ENCODE data around the gene ALDH3B1.

Gene ALDH3B1

DNA sequence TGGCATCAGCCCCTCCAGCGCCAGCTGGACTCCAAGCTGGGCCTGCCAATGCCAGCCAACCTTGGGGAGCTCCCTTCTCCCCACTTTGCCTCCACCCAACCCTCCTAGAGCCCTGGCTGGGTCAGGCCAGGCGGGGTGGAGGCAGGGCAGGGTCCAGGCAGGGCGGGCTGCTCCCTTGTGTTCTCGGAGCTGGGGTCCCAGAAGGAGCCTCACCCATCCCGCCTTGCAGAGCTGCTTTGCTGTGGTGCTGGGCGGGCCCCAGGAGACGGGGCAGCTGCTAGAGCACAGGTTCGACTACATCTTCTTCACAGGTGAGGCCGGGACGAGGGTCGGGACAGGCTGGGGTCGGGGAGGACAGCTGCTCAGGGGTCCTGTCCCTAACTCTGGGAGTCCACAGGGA lies 9.4 kb downstream of the ALDH3B1 start:
- Histone ChIP-seq H3K9me2 (replicated peaks; ENCODE audit: insufficient read depth, low read length) (no peaks in the 10 kb centered on the region), H3K4me2 (ENCODE audit: low read depth, low read length, poor library complexity, severe bottlenecking) (no peak overlapping the region), H3K27me3 (ENCODE audit: low read length) (no peaks in the 10 kb centered on the region), H3K79me2 (ENCODE audit: insufficient read depth, low read length) (no peaks in the 10 kb centered on the region), H3F3A (ENCODE audit: insufficient read depth) (no peaks in the 10 kb centered on the region; the same call in 1 of the 2 replicates), H3K36me3 (ENCODE audit: low read length) (no peaks in the 10 kb centered on the region), H2AFZ (ENCODE audit: low read depth, low read length, severe bottlenecking) (no peak overlapping the region), H3K9me3 (ENCODE audit: insufficient read depth, low read length) (no peaks in the 10 kb centered on the region), H3K27ac (ENCODE audit: low read depth, low read length) (no peak overlapping the region), H4K20me1 (ENCODE audit: low read depth, low read length) (no peaks in the 10 kb centered on the region), H3K9ac (ENCODE audit: low read length) (no peak overlapping the region), H3K4me3 (ENCODE audit: insufficient read depth, low read length, poor library complexity, severe bottlenecking) (no peak overlapping the region)
- TF ChIP-seq, protein P1, sequence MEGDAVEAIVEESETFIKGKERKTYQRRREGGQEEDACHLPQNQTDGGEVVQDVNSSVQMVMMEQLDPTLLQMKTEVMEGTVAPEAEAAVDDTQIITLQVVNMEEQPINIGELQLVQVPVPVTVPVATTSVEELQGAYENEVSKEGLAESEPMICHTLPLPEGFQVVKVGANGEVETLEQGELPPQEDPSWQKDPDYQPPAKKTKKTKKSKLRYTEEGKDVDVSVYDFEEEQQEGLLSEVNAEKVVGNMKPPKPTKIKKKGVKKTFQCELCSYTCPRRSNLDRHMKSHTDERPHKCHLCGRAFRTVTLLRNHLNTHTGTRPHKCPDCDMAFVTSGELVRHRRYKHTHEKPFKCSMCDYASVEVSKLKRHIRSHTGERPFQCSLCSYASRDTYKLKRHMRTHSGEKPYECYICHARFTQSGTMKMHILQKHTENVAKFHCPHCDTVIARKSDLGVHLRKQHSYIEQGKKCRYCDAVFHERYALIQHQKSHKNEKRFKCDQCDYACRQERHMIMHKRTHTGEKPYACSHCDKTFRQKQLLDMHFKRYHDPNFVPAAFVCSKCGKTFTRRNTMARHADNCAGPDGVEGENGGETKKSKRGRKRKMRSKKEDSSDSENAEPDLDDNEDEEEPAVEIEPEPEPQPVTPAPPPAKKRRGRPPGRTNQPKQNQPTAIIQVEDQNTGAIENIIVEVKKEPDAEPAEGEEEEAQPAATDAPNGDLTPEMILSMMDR (IDR thresholded peaks at IDR 0.05; ENCODE audit: insufficient read depth, low read length, poor library complexity, severe bottlenecking): no peak
- no peak for TF ChIP-seq EZH2phosphoT487 (conservative IDR thresholded peaks at IDR 0.05; ENCODE audit: low read length)

DNA sequence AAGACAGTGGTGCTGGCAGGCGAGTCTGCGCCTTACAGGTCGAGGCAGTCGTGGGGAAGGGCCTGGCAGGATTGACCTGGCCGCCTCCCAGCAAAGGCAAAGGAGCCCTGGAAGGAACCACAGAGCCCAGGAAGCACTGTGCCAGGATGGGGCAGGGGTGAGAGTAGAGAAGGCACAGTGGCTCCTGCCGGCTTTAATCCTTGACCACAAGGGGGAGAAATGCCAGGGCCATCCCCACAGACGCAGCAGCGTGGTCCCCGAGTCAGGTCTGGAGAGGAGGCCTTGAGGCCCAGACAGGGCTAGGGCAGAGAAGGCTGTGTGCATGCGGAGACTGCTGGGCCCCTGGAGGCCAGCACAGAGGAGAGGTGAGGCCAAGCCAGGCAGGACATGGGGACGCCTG lies 10.4 kb downstream of the ALDH3B1 start:
- Histone ChIP-seq H3K9ac (ENCODE audit: low read length) (no peak overlapping the region), H3K4me3 (ENCODE audit: insufficient read depth, low read length, poor library complexity, severe bottlenecking) (no peak overlapping the region), H3F3A (ENCODE audit: insufficient read depth) (no peaks in the 10 kb centered on the region; the same call in 1 of the 2 replicates), H2AFZ (ENCODE audit: low read depth, low read length, severe bottlenecking) (no peak overlapping the region), H3K36me3 (ENCODE audit: low read length) (no peaks in the 10 kb centered on the region), H3K4me2 (ENCODE audit: low read depth, low read length, poor library complexity, severe bottlenecking) (no peak overlapping the region), H3K9me3 (ENCODE audit: insufficient read depth, low read length) (no peaks in the 10 kb centered on the region), H3K27me3 (ENCODE audit: low read length) (no peaks in the 10 kb centered on the region), H4K20me1 (ENCODE audit: low read depth, low read length) (no peaks in the 10 kb centered on the region), H3K79me2 (ENCODE audit: insufficient read depth, low read length) (no peaks in the 10 kb centered on the region), H3K9me2 (replicated peaks; ENCODE audit: insufficient read depth, low read length) (no peaks in the 10 kb centered on the region), H3K27ac (ENCODE audit: low read depth, low read length) (no peak overlapping the region)
- TF ChIP-seq EZH2phosphoT487 (conservative IDR thresholded peaks at IDR 0.05; ENCODE audit: low read length): no peak
- TF ChIP-seq, protein P1 (IDR thresholded peaks at IDR 0.05; ENCODE audit: insufficient read depth, low read length, poor library complexity, severe bottlenecking): no peak

DNA sequence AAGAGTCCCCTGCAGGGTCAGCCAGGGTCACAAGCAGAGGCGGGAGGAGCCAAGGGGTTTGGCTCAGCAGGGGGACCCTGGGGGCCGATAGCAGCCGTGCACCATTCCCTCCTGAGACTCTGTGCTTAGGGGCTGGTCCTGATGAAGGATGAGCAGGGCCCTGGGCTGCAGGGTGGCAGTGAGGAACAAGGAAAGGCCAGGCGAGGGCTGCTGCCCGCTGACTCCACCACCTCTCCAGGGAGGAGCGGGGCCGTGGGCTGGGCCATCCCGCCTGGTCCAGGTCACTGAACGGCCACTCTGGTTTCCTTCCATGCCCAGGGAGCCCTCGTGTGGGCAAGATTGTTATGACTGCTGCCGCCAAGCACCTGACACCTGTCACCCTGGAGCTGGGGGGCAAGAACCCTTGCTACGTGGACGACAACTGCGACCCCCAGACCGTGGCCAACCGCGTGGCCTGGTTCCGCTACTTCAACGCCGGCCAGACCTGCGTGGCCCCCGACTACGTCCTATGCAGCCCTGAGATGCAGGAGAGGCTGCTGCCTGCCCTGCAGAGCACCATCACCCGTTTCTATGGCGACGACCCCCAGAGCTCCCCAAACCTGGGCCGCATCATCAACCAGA lies 11.2 kb downstream of the ALDH3B1 start:
- Histone ChIP-seq H3F3A (ENCODE audit: insufficient read depth) (no peaks in the 10 kb centered on the region; the same call in 1 of the 2 replicates), H3K79me2 (ENCODE audit: insufficient read depth, low read length) (no peaks in the 10 kb centered on the region), H3K4me2 (ENCODE audit: low read depth, low read length, poor library complexity, severe bottlenecking) (no peak overlapping the region), H3K36me3 (ENCODE audit: low read length) (no peaks in the 10 kb centered on the region), H3K27me3 (ENCODE audit: low read length) (no peaks in the 10 kb centered on the region), H2AFZ (ENCODE audit: low read depth, low read length, severe bottlenecking) (no peak overlapping the region), H3K27ac (ENCODE audit: low read depth, low read length) (no peak overlapping the region), H3K9ac (ENCODE audit: low read length) (no peak overlapping the region), H4K20me1 (ENCODE audit: low read depth, low read length) (no peaks in the 10 kb centered on the region), H3K9me3 (ENCODE audit: insufficient read depth, low read length) (no peaks in the 10 kb centered on the region), H3K9me2 (replicated peaks; ENCODE audit: insufficient read depth, low read length) (no peaks in the 10 kb centered on the region), H3K4me3 (ENCODE audit: insufficient read depth, low read length, poor library complexity, severe bottlenecking) (no peak overlapping the region)
- TF ChIP-seq, protein P1 (IDR thresholded peaks at IDR 0.05; ENCODE audit: insufficient read depth, low read length, poor library complexity, severe bottlenecking): no peak
- no peak for TF ChIP-seq EZH2phosphoT487 (conservative IDR thresholded peaks at IDR 0.05; ENCODE audit: low read length)

Data from SU-DHL-6 (cell line).